AG04449 (cell line): ENCODE data around the gene KCNH1.

Experiments
- CTCF ChIA-PET: fragments of 350-600 bp; formaldehyde crosslinking; extraction: SDS; loops from one replicate; lab custom pipeline; 2021; ENCODE audit warnings: antibody characterized with exemption; lab: Yijun Ruan, JAX
- POLR2A ChIA-PET: fragments of 400-600, 350-600 bp; formaldehyde crosslinking; extraction: SDS; loops from one replicate; lab custom pipeline; 2020; ENCODE audit warnings: antibody characterized with exemption, inconsistent platforms; lab: Yijun Ruan, JAX
- DNase-seq: peaks from one replicate; pipeline ENCODE4 v3.0.0-alpha.2; 2010; ENCODE audit warnings: low read depth, low spot score
- H3K4me3 ChIP-seq: 2 replicates; pipeline ENCODE4 v1.5.1; 2011; ENCODE audit warnings: low read depth, mild to moderate bottlenecking, control low read depth, low read length
- TF ChIP-seq, protein P1 (sequence below): IDR thresholded peaks from one replicate; pipeline ENCODE4 v1.5.1; 2011; ENCODE audit warnings: mild to moderate bottlenecking, moderate library complexity, low read length, control low read depth, inconsistent platforms; ENCODE audit not compliant: insufficient read depth; ENCODE audit errors: missing control alignments

KCNH1 gene, protein sequence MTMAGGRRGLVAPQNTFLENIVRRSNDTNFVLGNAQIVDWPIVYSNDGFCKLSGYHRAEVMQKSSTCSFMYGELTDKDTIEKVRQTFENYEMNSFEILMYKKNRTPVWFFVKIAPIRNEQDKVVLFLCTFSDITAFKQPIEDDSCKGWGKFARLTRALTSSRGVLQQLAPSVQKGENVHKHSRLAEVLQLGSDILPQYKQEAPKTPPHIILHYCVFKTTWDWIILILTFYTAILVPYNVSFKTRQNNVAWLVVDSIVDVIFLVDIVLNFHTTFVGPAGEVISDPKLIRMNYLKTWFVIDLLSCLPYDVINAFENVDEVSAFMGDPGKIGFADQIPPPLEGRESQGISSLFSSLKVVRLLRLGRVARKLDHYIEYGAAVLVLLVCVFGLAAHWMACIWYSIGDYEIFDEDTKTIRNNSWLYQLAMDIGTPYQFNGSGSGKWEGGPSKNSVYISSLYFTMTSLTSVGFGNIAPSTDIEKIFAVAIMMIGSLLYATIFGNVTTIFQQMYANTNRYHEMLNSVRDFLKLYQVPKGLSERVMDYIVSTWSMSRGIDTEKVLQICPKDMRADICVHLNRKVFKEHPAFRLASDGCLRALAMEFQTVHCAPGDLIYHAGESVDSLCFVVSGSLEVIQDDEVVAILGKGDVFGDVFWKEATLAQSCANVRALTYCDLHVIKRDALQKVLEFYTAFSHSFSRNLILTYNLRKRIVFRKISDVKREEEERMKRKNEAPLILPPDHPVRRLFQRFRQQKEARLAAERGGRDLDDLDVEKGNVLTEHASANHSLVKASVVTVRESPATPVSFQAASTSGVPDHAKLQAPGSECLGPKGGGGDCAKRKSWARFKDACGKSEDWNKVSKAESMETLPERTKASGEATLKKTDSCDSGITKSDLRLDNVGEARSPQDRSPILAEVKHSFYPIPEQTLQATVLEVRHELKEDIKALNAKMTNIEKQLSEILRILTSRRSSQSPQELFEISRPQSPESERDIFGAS

DNA sequence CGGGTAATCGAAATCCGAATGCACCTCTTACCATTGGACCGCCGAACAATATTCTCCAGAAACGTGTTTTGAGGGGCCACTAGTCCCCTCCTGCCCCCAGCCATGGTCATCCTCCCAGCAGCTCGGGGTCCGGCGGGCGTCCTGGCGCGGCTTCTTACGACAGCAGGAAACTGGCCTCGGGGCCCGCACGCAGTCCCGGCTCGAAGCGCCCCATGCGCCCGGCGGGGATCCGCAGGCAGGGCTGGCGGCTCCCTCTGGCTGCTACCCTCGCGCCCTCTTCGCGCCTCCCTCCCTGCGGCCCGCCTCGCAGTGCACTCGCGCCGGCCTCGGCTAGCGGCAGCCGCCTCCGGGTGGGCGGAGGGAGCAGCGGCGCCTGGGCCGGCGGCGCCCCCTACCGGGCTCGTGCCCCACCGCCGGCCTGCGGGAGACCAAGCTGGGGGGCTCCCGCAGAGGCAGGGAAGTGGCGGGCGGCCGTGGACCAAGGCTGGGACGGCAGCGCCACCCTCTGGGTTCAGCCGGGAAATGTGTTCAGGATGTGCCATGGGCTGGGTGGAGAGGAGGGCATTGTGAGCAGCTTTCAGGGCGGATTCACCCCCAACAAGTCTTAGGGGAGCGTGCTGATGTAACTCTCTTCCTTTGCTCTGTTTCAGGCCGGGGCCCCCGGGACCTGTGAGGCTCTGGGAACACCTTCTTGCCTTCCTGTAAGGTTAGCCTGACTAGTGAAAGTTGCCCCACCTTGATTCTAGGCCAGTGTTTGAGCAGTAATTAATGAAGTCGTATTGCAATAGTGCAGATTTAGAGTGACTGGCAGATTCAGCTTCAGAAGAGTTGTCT, at the start of gene KCNH1:
Gene KCNH1, minus strand, starts transcription at position 313 of the 834 bp plus-strand sequence. Its CDS starts 203 bp downstream, at position 110.
- H3K4me3 ChIP-seq = peak within 1 kb of the TSS; percentile 66
- TF ChIP-seq, protein P1, sequence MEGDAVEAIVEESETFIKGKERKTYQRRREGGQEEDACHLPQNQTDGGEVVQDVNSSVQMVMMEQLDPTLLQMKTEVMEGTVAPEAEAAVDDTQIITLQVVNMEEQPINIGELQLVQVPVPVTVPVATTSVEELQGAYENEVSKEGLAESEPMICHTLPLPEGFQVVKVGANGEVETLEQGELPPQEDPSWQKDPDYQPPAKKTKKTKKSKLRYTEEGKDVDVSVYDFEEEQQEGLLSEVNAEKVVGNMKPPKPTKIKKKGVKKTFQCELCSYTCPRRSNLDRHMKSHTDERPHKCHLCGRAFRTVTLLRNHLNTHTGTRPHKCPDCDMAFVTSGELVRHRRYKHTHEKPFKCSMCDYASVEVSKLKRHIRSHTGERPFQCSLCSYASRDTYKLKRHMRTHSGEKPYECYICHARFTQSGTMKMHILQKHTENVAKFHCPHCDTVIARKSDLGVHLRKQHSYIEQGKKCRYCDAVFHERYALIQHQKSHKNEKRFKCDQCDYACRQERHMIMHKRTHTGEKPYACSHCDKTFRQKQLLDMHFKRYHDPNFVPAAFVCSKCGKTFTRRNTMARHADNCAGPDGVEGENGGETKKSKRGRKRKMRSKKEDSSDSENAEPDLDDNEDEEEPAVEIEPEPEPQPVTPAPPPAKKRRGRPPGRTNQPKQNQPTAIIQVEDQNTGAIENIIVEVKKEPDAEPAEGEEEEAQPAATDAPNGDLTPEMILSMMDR = peak; percentile 83
- POLR2A ChIA-PET = interaction anchor here (0.6 to 1.6 kb wide), 5 partner anchors 11 to 759 kb away, joined by 3 to 11 read pairs (median 4); no protein-coding TSS in a partner anchor
- DNase-seq = no peak
- CTCF ChIA-PET = interaction anchor here (0.5 to 13.0 kb wide), 89 partner anchors 9 to 995 kb away, joined by 3 to 403 read pairs (median 4); no protein-coding TSS in a partner anchor

DNA sequence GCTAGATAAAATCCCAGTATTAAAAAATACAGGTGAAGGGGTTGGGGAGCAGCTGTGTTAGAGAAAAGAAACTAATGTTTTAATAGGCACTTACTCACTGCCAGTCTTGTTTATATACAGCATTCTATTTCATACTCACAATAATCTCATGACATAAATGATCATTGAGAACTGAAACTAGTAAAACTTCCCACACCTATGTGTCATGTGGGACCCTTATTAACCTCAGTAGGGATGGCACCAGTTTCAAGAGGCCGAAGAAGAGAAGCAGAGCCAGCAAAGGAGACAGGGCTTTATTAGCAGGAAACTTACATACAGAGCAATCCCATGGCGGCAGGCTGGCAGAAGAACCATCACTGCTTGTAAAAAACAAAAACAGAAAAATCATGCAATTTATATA, 48.8 kb upstream of the KCNH1 start:
- H3K4me3 ChIP-seq = no peak overlapping the region
- ChIA-PET POLR2A (no interaction called here), CTCF (no interaction called here)
- TF ChIP-seq, protein P1 = no peak
- DNase-seq = no peak

DNA sequence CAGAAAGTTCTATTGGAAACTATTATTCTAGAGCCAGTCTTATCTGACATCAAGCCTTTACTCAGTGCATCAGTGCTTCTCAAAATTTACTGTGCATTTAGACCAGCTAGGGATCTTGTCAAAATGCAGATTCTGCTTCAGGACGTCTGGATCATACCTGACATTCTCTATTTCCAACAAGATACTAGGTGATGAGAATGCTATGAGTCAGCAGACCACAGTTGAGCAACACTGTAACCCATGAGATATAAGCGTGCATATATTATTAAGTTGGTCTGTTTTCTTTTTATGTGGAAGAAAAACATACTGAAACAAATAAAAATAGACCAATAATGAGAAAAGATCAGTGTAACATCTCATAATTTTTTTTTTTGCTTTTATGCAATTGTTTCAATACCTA, 40.4 kb upstream of the KCNH1 start:
- TF ChIP-seq, protein P1 = no peak
- no peak overlapping the region for H3K4me3 ChIP-seq
- CTCF ChIA-PET = no interaction called here
- POLR2A ChIA-PET = no interaction called here
- DNase-seq = no peak

DNA sequence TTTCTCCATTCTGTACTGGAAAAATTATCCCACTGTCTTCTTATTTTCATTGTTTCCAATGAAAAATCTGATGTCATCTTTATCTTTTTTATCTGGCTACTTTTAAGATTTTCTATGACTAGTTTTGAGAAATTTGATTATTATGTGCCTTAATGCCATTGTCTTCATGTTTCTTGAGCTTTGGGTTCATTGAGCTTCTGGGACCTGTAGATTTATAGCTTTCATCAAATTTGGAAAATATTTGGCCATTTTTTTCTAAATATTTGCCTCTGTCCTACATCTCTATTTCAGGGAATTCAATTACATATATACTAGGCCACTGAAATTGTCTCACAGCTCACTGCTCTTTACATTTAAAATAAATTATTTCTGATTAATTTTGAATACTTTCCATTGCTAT, 38.7 kb upstream of the KCNH1 start:
- CTCF ChIA-PET = no interaction called here
- POLR2A ChIA-PET = no interaction called here
- no peak overlapping the region for H3K4me3 ChIP-seq
- TF ChIP-seq, protein P1 = no peak
- no peak for DNase-seq

DNA sequence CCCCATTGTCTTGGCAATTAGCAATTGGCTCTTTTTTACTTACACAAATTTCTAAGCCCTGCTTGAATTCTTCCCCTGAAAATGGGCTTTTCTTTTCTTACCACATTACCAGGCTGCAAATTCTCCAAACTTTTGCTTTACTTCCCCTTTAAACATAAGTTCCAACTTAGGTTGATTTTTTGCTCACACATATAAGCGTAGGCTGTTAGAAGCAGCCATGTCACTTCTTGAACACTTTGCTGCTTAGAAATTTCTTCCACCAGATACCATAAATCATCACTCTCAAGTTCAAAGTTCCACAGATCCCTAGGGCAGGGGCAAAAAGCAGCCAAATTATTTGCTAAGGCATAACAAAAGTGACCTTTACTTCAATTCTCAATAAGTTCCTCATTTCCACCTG, 35.4 kb upstream of the KCNH1 start:
- ChIA-PET POLR2A (no interaction called here), CTCF (no interaction called here)
- TF ChIP-seq, protein P1 = no peak
- H3K4me3 ChIP-seq = no peak overlapping the region
- no peak for DNase-seq
